GM23248 (cell line): ENCODE results near the gene HSPH1. TPM values are rescaled to one million over a fixed set of nuclear protein-coding genes. Genes with fewer than 3 reads are reported as not detected.
"Not testable (repeated sequence)": the region's sequence is repeated elsewhere in the genome, so short reads cannot be mapped to it uniquely, and the experiment has no call there.

ENCODE experiments used
- DNase-seq: peaks from one replicate; pipeline ENCODE4 v3.0.0-alpha.2; 2015
- H2AFZ ChIP-seq: fragments of 200-600 bp; sonication (generic); 2 replicates; pipeline ENCODE4 v1.6.1; 2016; ENCODE audit warnings: antibody characterized with exemption
- H3F3A ChIP-seq: fragments of 200-600 bp; sonication (generic); 2 replicates; pipeline ENCODE4 v1.6.1; 2016; ENCODE audit warnings: mild to moderate bottlenecking, antibody characterized with exemption, mixed run types; ENCODE audit not compliant: insufficient read depth
- H3K27ac ChIP-seq: fragments of 200-600 bp; sonication (generic); 2 replicates; pipeline ENCODE4 v1.5.1; 2016; ENCODE audit warnings: mild to moderate bottlenecking
- H3K27me3 ChIP-seq: fragments of 200-600 bp; sonication (generic); replicated peaks from 2 replicates; pipeline ENCODE4 v1.6.1; 2016; ENCODE audit warnings: mild to moderate bottlenecking; ENCODE audit not compliant: insufficient read depth
- H3K36me3 ChIP-seq: fragments of 200-600 bp; sonication (generic); 2 replicates; pipeline ENCODE4 v1.6.1; 2016; ENCODE audit warnings: low read depth, mild to moderate bottlenecking
- H3K4me1 ChIP-seq: fragments of 200-600 bp; sonication (generic); 2 replicates; pipeline ENCODE4 v1.6.1; 2016; ENCODE audit warnings: mild to moderate bottlenecking; ENCODE audit not compliant: insufficient read depth
- H3K4me2 ChIP-seq: fragments of 200-600 bp; sonication (generic); one replicate; pipeline ENCODE4 v1.6.1; 2016; ENCODE audit warnings: mild to moderate bottlenecking; ENCODE audit not compliant: unreplicated experiment
- H3K4me3 ChIP-seq: fragments of 200-600 bp; sonication (generic); 2 replicates; pipeline ENCODE4 v1.5.1; 2016; ENCODE audit warnings: mild to moderate bottlenecking
- H3K79me2 ChIP-seq: fragments of 200-600 bp; sonication (generic); 2 replicates; pipeline ENCODE4 v1.6.1; 2016; ENCODE audit warnings: mild to moderate bottlenecking; ENCODE audit not compliant: insufficient read depth
- H3K9ac ChIP-seq: fragments of 200-600 bp; sonication (generic); 2 replicates; pipeline ENCODE4 v1.6.1; 2016; ENCODE audit warnings: mild to moderate bottlenecking
- H3K9me2 ChIP-seq: fragments of 200-600 bp; sonication (generic); 2 replicates; pipeline ENCODE4 v1.6.1; 2016; ENCODE audit warnings: mixed run types, mild to moderate bottlenecking, moderate library complexity; ENCODE audit not compliant: insufficient read depth
- H3K9me3 ChIP-seq: fragments of 200-600 bp; sonication (generic); one replicate; pipeline ENCODE4 v1.6.1; 2017; ENCODE audit warnings: low read depth
- H4K20me1 ChIP-seq: fragments of 200-600 bp; sonication (generic); 2 replicates; pipeline ENCODE4 v1.6.0; 2016; ENCODE audit not compliant: insufficient read depth
- EZH2 ChIP-seq: fragments of 200-600 bp; sonication (generic); IDR thresholded peaks from 2 replicates; pipeline ENCODE4 v1.6.1; 2018; ENCODE audit warnings: antibody characterized with exemption, mild to moderate bottlenecking; ENCODE audit not compliant: insufficient read depth, poor library complexity, severe bottlenecking
- EZH2phosphoT487 ChIP-seq: fragments of 200-600 bp; sonication (generic); IDR thresholded peaks from 2 replicates; pipeline ENCODE4 v1.6.1; 2018; ENCODE audit warnings: antibody characterized with exemption, moderate library complexity, mild to moderate bottlenecking, low read depth; ENCODE audit not compliant: insufficient read depth
- WGBS, 2 experiments: methylation state at CpG; one replicate each; pipeline ENCODE4 v1.1.6; 2015 to 2017; ENCODE audit warnings: low lambda C conversion rate in 2 of 2, low coverage in 1 of 2; ENCODE audit errors: missing lambda C conversion rate in 2 of 2; 5-methylcytosine and 5-hydroxymethylcytosine counted together
- in situ Hi-C: fragments of 300-500 bp; cut with MboI; formaldehyde crosslinking; loops from 2 replicates; pipeline ENCODE4 v1.15.0; 2020
- polyA plus RNA-seq: library from polyadenylated mRNA; unstranded; fragments of >200 nt; fragmentation: Nextera tagmentation; extraction: Ambion mirVana; gene quantifications from 2 replicates; pipeline ENCODE4 v1.2.1, GENCODE V29; 2016
- total RNA-seq: library from RNA; depleted of rRNA; stranded (reverse); fragments of >200 nt; shearing (Covaris generic); gene quantifications from 2 replicates; pipeline ENCODE4 v1.2.3, GENCODE V29; 2014

Gene HSPH1
- total and polyA plus RNA-seq, 2 experiments from 2014 or later, result 35.9 to 46.8 TPM

DNA sequence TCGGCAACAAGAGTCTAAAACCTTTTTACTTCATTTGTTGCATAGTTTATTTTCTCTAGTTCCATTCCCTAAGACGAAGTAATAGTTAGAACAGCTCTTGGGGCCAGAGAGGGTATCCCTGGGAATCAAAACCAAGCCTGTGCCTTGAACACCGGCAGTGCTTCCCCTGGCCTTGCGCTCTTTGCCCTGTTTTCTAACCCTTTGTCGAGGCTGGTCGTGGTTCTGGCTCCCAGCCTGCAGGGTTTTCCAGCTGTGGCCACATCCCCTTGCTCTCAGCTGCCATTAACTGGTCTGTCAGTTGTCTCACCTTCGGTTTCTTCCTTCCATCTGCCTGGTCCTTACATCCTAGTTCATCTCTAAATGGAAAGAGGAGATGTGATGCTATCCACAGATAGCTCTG is 61.0 kb downstream of the HSPH1 start:
- H3K4me2 ChIP-seq, result no peak overlapping the region
- H3K9me2 ChIP-seq, result no peaks in the 10 kb centered on the region
- H3K27me3 ChIP-seq, result peaks cover 35% of the 10 kb centered on the region
- in situ Hi-C loops, result no loop called here
- H3F3A ChIP-seq, result no peaks in the 10 kb centered on the region
- H4K20me1 ChIP-seq, result no peaks in the 10 kb centered on the region
- WGBS, 2 experiments, result 52 to 56% methylated on average over 7 of the region's 7 CpGs
- DNase-seq, result no peak
- H3K27ac ChIP-seq, result no peak overlapping the region
- TF ChIP-seq EZH2, result no peak
- TF ChIP-seq EZH2phosphoT487, result no peak
- H3K36me3 ChIP-seq, result no peaks in the 10 kb centered on the region
- no peaks in the 10 kb centered on the region for H3K9me3 ChIP-seq
- H3K4me3 ChIP-seq, result no peak overlapping the region
- no peaks in the 10 kb centered on the region for H3K79me2 ChIP-seq
- H3K4me1 ChIP-seq, result peaks cover 5% of the 10 kb centered on the region
- H2AFZ ChIP-seq, result no peak overlapping the region
- H3K9ac ChIP-seq, result no peak overlapping the region

DNA sequence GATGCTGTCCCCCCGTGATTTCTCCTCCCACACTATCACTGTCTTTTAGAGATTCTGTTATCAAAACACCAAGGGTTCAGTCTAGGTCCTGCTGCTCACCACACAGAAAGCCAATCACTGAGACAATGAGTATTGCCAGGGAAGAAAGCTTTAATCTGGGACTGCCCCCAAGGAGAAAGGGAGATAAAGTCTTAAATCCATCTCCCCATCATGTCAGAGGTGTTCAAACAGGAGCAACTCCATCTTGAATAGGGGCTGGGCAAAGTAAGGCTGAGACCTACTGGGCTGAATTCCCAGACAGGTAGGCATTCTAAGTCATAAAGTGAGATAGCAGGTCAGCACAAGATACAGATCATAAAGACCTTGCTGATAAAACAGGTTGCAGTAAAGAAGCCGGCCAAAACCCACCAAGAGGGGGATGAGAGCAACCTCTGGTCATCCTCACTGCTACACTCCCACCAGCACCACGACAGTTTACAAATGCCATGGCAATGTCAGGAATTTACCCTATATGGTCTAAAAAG is 63.7 kb downstream of the HSPH1 start:
- DNase-seq, H2AFZ ChIP-seq, H3K9me3 ChIP-seq, H3K36me3 ChIP-seq, H3K9ac ChIP-seq, in situ Hi-C loops, H3K9me2 ChIP-seq, H3K4me1 ChIP-seq, H3K27ac ChIP-seq, H3F3A ChIP-seq, H3K79me2 ChIP-seq, H3K4me3 ChIP-seq, H3K4me2 ChIP-seq, H4K20me1 ChIP-seq: not testable (repeated sequence)
- WGBS, 2 experiments, result 30 to 46% methylated on average over 3 of the region's 3 CpGs
- peaks cover 23% of the 10 kb centered on the region for H3K27me3 ChIP-seq

DNA sequence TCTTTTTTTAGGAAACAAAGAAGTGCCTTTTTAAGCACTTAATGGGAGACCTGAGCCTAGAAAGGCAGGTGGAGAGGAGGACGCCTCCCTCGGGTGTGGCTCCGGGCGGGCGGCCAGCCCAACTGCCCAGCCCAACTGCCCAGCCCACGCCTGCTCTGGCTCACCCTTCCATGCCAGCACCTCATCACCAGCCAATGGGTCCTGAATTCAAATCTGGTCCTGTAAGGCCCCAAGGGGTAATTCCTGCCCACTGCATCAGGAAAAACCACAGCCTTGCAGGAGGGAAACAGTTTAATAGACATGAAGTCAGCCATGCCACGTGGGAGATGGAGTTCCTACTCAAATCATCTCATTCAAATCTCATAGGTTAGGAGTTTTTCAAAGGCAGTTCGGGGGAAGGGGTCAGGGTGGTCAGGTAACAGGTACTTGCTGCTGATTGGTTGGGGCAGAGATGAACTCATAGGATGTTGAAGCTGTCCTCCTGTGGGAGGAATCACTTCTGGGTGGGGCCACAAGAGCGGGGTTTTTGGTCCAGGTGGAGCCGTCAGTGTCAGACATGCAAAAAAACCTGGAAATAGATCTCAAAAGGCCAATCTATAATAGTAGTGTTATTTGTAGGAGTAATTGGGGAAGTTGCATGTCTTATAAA is 64.9 kb downstream of the HSPH1 start:
- no peak overlapping the region for H3K27ac ChIP-seq
- TF ChIP-seq EZH2phosphoT487 (no peak), EZH2 (no peak)
- no peaks in the 10 kb centered on the region for H3K9me3 ChIP-seq
- no peak overlapping the region for H2AFZ ChIP-seq
- no peak overlapping the region for H3K4me3 ChIP-seq
- no peaks in the 10 kb centered on the region for H3F3A ChIP-seq
- 57% methylated on average over 10 of the region's 10 CpGs for WGBS, 2 experiments
- H4K20me1 ChIP-seq, result no peaks in the 10 kb centered on the region
- no peaks in the 10 kb centered on the region for H3K79me2 ChIP-seq
- no peak overlapping the region for H3K9ac ChIP-seq
- in situ Hi-C loops, result no loop called here
- H3K4me1 ChIP-seq, result peaks cover 5% of the 10 kb centered on the region
- no peaks in the 10 kb centered on the region for H3K36me3 ChIP-seq
- H3K27me3 ChIP-seq, result peaks cover 19% of the 10 kb centered on the region
- no peak overlapping the region for H3K4me2 ChIP-seq
- H3K9me2 ChIP-seq, result no peaks in the 10 kb centered on the region
- DNase-seq, result no peak

DNA sequence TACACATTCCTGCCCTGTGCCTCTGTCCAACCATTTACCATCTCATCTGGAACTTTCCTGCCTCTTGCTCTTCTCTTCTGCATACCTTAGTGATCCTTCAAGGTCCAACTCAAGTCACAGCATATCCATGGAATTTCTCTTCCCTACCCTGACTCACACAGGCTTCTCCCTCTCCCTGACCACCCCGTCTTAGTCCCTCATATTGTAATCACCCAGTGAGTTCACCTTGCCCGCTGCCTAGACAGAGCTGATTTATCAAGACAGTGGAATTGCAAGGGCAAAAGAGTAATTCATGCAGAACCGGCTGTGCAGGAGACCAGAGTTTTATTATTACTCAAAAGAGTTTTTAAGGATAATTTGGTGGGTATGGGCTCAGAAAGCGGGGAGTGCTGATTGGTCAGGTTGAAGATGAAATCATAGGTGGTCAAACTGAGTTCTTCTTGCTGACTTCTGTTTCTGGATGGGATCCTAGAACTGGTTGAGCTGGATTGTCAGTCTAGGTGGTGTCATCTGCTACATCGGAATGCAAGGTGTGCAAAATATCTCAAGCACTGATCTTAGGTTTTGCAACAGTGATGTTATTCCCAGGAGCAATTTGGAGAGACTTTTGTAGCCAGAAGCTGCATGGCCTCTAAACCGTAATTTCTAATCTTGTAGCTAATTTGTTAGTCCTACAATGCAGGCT is 67.2 kb downstream of the HSPH1 start:
- in situ Hi-C loops, result no loop called here

More for the DNA sequence above, 67.2 kb downstream of the HSPH1 start:
- peaks cover 8% of the 10 kb centered on the region for H3K27me3 ChIP-seq
- no peak overlapping the region for H3K4me3 ChIP-seq
- H2AFZ ChIP-seq, result no peak overlapping the region
- H3K4me1 ChIP-seq, result no peaks in the 10 kb centered on the region
- no peaks in the 10 kb centered on the region for H3K79me2 ChIP-seq
- H3K9me3 ChIP-seq, result no peaks in the 10 kb centered on the region
- no peaks in the 10 kb centered on the region for H3K9me2 ChIP-seq
- H3F3A ChIP-seq, result no peaks in the 10 kb centered on the region
- H4K20me1 ChIP-seq, result no peaks in the 10 kb centered on the region
- no peak overlapping the region for H3K9ac ChIP-seq
- 83 to 84% methylated on average over 6 of the region's 6 CpGs for WGBS, 2 experiments
- no peaks in the 10 kb centered on the region for H3K36me3 ChIP-seq
- no peak overlapping the region for H3K27ac ChIP-seq
- no peak for DNase-seq
- H3K4me2 ChIP-seq, result no peak overlapping the region
- no peak for TF ChIP-seq EZH2phosphoT487
- TF ChIP-seq EZH2, result no peak
